GM18526 (cell line): Measurements from ENCODE around the gene PGBD4.

Experiments used
- POLR2A ChIP-seq: IDR thresholded peaks from 3 replicates; pipeline ENCODE4 v1.6.1; 2011; ENCODE audit not compliant: insufficient read length; ENCODE audit errors: extremely low read depth

PGBD4 gene

DNA sequence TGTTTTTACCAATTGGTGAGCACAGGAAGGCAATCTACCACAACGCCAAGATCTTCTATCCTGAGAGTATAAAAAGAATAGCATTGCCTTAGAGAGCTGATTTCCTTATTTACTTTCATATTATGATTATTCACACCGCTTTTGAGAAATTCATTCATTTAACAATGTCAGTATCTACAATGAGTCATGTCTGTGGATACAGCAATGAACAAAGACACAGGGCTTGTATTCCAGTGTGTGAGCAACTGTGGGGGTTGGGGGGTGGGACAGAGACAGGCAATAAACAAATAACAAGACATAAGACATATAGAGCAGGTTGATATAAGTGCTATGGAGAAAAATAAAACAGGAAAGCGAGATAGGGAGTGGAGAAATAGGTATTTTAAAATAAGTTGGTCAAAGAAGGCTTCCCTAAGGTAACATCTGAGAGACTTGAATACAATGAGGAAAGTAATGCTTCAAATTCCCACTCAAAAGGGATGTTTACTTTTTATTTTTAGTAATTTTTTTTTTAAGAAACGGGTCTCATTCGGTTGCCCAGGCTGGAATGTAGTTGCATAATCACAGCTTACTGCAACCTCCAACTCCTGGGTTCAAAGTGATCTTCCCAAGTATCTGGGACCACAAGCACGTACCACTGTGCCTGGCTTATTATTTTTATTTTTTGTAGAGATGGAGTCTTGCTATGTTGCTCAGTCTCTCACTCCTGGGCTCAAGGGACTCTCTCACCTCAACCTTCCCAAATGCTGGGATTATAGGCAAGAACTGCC lies 45.7 kb downstream of the PGBD4 start:
- TF ChIP-seq POLR2A, result no peak

DNA sequence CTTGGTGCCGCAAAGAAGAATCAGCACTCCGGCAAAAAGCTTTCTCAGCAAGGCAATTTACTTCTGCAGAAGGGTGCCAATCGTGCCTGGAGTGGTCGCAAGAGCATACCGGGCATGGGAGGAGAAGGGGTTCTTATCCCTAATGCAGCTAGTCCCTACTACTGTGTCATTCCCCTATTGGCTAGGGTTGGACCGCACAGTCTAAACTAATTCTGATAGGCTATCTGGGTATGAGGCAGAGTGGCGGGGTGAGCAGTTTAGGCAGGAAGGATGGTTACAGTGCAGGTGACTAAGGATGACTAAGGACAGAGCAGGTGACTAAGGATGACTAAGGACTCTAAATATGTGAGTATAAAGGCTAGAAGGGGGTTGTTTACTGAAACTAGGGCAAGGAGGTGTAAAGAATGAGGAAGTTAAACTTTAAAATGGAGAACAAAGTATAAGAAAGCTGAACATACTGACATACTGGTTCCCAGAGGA lies 52.9 kb downstream of the PGBD4 start:
- TF ChIP-seq POLR2A, result no peak

DNA sequence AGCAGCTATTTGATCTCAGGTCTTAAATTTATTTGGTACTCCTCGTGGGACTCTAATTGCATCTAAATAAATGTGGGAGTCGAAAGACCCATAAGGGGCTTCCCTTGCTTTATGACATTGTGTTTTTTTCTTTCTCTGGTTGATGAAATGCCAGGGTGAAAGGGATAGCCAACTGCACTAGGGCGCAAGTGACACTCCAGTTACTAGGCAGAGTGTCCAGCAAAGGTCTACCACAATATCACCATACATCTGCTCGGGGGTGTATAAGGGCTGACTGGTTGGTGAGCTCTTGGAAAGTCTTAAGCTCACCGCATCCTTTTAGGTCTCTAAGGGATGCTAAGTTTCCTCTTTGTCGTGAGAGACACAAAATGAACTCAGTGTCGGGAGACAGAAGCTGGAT lies 54.0 kb downstream of the PGBD4 start:
- TF ChIP-seq POLR2A, result no peak
